Hindlimb muscle (tissue), 1 donor: ENCODE data around the gene BANP. TPM values are rescaled to one million over a fixed set of nuclear protein-coding genes. Genes with fewer than 3 reads are reported as not detected.
"Not testable (repeated sequence)": the region's sequence is repeated elsewhere in the genome, so short reads cannot be mapped to it uniquely, and the experiment has no call there.

Experiments
- DNase-seq: peaks from one replicate; pipeline ENCODE4 v3.0.0-alpha.2; 2013
- polyA plus RNA-seq: library from polyadenylated mRNA; unstranded; fragments of 120-200 nt; gene quantifications from one replicate; pipeline ENCODE4 v1.2.1, GENCODE V29; 2013; ENCODE audit not compliant: insufficient read length

BANP gene
- polyA plus RNA-seq, 1 donor = 16.9 TPM

GRCh38 chr16:87966685-87967185 is 15.5 kb downstream of the BANP start:
- DNase-seq = no peak

GRCh38 chr16:87968541-87968940 is 17.3 kb downstream of the BANP start:
- no peak for DNase-seq

- no peak for DNase-seq
Observed at GRCh38 chr16:87970186-87970585, 19.0 kb downstream of the BANP start.

GRCh38 chr16:87971933-87972332 is 20.7 kb downstream of the BANP start:
- DNase-seq = no peak

GRCh38 chr16:87973717-87974116 is 22.5 kb downstream of the BANP start:
- DNase-seq = no peak

GRCh38 chr16:87974178-87974577 is 22.9 kb downstream of the BANP start:
- DNase-seq = no peak

- peak; percentile 46 for DNase-seq
Observed at GRCh38 chr16:87976665-87977064, 25.4 kb downstream of the BANP start.

- DNase-seq = no peak
Observed at GRCh38 chr16:87978127-87978526, 26.9 kb downstream of the BANP start.

GRCh38 chr16:87979352-87979751 is 28.1 kb downstream of the BANP start:
- DNase-seq = no peak

- DNase-seq = not testable (repeated sequence)
Observed at GRCh38 chr16:87979911-87980630, 28.8 kb downstream of the BANP start.

- not testable (repeated sequence) for DNase-seq
Observed at GRCh38 chr16:87981376-87981775, 30.1 kb downstream of the BANP start.

GRCh38 chr16:87982581-87983041 is 31.4 kb downstream of the BANP start:
- DNase-seq = no peak

- not testable (repeated sequence) for DNase-seq
Observed at GRCh38 chr16:87983072-87983736, 32.0 kb downstream of the BANP start.

GRCh38 chr16:87983737-87984097 is 32.5 kb downstream of the BANP start:
- DNase-seq = not testable (repeated sequence)

- not testable (repeated sequence) for DNase-seq
Observed at GRCh38 chr16:87984180-87984579, 32.9 kb downstream of the BANP start.

GRCh38 chr16:87984632-87985267 is 33.5 kb downstream of the BANP start:
- DNase-seq = no peak

- not testable (repeated sequence) for DNase-seq
Observed at GRCh38 chr16:87985493-87985892, 34.3 kb downstream of the BANP start.

GRCh38 chr16:87986361-87986849 is 35.2 kb downstream of the BANP start:
- DNase-seq = not testable (repeated sequence)

GRCh38 chr16:87988596-87988995 is 37.4 kb downstream of the BANP start:
- DNase-seq = not testable (repeated sequence)

- not testable (repeated sequence) for DNase-seq
Observed at GRCh38 chr16:87990254-87990653, 39.0 kb downstream of the BANP start.

GRCh38 chr16:87992142-87992541 is 40.9 kb downstream of the BANP start:
- DNase-seq = not testable (repeated sequence)

- no peak for DNase-seq
Observed at GRCh38 chr16:87993901-87994300, 42.7 kb downstream of the BANP start.

- DNase-seq = no peak
Observed at GRCh38 chr16:87995644-87996043, 44.4 kb downstream of the BANP start.
